Measurements from ENCODE around the gene PECR.

PECR gene

DNA sequence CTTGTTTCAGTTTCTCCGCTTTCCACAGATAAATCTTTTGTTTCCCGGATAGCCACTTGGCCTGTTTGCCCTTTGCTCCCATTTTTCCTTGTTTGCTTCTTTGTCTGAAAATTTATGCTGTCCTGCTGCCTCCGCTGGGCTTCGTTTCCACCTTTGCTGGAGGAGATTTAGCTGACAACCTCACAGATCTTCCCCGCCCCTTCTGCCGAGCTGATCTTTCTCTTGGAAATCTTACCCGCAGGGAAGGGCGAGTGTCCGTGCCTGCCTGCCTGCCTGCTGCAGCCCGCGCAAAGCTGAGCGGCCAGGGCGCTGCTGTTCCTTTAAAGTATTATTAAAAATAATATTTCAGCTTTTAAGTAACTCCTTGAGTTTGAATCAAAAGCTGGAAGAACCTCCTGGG is 26.2 kb upstream of the PECR start:
- in situ Hi-C loops (cut with MboI; ENCODE audit: low pct_unique_long_range_greater_than_20kb, low sequenced_read_pairs, unreplicated experiment), result no loop called here
- DNase-seq (ENCODE audit: low spot score), result no peak
- TF ChIP-seq, protein P1, sequence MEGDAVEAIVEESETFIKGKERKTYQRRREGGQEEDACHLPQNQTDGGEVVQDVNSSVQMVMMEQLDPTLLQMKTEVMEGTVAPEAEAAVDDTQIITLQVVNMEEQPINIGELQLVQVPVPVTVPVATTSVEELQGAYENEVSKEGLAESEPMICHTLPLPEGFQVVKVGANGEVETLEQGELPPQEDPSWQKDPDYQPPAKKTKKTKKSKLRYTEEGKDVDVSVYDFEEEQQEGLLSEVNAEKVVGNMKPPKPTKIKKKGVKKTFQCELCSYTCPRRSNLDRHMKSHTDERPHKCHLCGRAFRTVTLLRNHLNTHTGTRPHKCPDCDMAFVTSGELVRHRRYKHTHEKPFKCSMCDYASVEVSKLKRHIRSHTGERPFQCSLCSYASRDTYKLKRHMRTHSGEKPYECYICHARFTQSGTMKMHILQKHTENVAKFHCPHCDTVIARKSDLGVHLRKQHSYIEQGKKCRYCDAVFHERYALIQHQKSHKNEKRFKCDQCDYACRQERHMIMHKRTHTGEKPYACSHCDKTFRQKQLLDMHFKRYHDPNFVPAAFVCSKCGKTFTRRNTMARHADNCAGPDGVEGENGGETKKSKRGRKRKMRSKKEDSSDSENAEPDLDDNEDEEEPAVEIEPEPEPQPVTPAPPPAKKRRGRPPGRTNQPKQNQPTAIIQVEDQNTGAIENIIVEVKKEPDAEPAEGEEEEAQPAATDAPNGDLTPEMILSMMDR (IDR thresholded peaks at IDR 0.05; ENCODE audit: extremely low read depth, insufficient read depth, missing control alignments), result no peak

DNA sequence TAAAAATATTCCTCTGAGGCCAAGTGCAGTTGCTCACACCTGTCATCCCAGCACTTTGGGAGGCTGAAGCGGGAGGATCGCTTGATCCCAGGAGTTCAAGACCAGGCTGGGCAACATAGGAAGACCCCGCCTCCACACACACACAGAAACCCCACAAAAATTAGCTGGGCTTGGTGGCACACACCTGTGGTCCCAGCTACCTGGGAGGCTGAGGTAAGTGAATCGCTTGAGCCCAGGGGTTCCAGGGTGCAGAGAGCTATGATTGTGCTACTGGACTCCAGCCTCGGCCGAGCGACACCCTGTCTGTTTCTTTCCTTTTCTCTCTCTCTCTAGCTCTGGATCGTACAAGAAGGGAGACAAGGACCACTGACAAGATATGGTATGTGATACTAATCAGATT is 25.7 kb upstream of the PECR start:
- no peak for DNase-seq (ENCODE audit: low spot score)
- in situ Hi-C loops (cut with MboI; ENCODE audit: low pct_unique_long_range_greater_than_20kb, low sequenced_read_pairs, unreplicated experiment), result no loop called here
- TF ChIP-seq, protein P1 (IDR thresholded peaks at IDR 0.05; ENCODE audit: extremely low read depth, insufficient read depth, missing control alignments), result no peak

DNA sequence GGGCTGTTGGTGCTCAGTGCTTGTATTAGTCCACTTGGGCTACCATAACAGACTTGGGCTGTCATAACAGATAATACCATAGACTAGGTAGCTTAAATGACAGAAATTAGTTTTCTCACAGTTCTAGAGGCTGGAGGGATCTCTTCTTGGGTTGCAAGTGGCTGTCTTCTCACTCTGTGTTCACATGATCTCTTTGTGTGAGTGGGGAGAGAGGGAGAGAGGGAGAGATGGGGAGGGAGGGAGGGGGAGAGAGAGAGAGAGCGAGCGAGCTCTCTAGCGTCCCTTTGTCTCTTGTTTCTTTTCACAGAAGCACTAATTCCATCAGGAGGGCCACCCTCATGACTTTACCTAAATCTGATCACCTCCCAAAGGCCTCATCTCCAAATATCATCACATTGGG is 23.1 kb upstream of the PECR start:
- in situ Hi-C loops (cut with MboI; ENCODE audit: low pct_unique_long_range_greater_than_20kb, low sequenced_read_pairs, unreplicated experiment), result no loop called here
- TF ChIP-seq, protein P1 (IDR thresholded peaks at IDR 0.05; ENCODE audit: extremely low read depth, insufficient read depth, missing control alignments), result no peak
- no peak for DNase-seq (ENCODE audit: low spot score)

DNA sequence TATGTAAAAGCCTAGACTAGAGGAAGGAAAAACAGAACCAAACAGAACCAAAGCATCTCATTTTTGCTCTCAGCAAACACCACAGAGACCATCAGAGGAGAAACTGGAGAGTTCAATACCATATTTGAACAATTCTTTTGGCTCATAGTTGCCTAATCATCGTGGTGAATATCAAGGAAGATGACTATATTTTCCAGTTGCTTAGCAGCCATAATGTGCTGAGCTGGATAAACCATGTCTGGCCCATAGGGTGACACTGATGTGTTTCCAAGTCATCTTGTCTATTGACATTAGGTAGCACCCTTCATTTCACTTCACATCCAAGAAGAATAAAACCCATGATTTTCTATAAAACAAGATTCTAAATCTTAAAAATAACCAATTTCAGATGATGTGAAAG is 21.6 kb upstream of the PECR start:
- in situ Hi-C loops (cut with MboI; ENCODE audit: low pct_unique_long_range_greater_than_20kb, low sequenced_read_pairs, unreplicated experiment), result no loop called here
- TF ChIP-seq, protein P1 (IDR thresholded peaks at IDR 0.05; ENCODE audit: extremely low read depth, insufficient read depth, missing control alignments), result no peak
- DNase-seq (ENCODE audit: low spot score), result no peak

DNA sequence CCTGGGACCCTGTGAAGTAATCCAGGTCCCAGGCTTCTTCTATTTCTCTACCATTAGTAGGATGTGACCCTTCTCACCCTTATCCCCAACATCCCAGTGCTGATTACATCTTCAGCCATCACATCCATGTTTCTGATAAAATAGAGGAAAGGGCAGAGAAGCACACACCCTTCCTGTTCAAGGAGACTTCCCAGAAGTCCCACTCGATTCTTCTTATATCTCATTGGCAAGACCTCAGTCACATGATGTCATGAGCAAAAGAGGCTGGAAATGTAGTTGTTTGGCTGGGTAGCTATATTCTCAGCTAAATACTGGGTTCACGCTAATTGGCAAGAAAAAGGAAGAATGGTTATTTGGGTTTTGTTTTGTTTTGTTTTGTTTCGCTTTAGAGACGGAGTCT is 19.5 kb upstream of the PECR start:
- TF ChIP-seq, protein P1 (IDR thresholded peaks at IDR 0.05; ENCODE audit: extremely low read depth, insufficient read depth, missing control alignments), result no peak
- in situ Hi-C loops (cut with MboI; ENCODE audit: low pct_unique_long_range_greater_than_20kb, low sequenced_read_pairs, unreplicated experiment), result no loop called here
- no peak for DNase-seq (ENCODE audit: low spot score)

DNA sequence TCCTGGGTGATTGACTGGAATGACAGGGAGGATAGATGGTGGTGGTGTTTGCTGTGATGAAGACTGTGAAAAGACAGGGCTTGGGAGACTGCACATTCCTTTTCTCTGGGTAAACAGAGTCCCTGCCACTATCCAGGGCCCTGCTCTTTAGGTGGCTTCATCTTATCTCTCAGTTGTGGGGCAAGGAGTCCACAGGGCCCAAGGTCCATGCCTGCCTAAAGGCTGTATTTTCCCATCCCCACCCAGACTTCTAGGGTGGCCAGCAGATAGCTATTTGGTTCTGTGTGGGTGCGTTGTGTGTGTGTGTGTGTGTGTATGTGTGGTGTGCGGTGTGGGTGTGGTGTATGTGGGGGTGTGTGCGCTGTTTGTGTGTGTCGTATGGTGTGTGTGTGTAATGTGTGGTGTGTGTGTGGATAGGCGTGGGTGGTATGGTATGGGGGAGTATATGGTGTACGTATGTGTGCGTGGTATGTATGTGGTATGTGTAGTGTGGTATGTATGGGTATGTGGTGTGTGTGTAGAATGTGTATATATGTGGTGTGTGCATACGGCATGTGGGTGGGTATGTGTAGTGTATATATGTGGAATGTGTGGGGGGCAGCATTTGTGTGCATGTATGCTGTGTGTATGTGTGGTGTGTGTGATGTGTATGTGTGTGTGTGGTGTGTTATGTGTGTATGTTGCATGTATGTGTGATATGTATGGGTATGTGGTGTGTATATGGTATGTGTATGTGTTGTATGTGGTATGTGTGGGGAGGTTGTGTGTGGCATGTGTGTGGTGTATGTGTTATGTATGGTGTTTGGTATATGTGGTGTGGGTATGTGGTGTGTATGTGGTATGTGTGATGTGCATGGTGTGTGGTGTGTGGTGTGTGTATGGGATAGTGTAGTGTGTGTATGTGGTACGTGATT is 17.1 kb upstream of the PECR start:
- in situ Hi-C loops (cut with MboI; ENCODE audit: low pct_unique_long_range_greater_than_20kb, low sequenced_read_pairs, unreplicated experiment), result no loop called here
- DNase-seq (ENCODE audit: low spot score), result no peak
- TF ChIP-seq, protein P1 (IDR thresholded peaks at IDR 0.05; ENCODE audit: extremely low read depth, insufficient read depth, missing control alignments), result no peak
